Measurements from ENCODE around the gene TBC1D9.
"Not testable (repeated sequence)": the region's sequence is repeated elsewhere in the genome, so short reads cannot be mapped to it uniquely, and the experiment has no call there.

- not testable (repeated sequence) for TF ChIP-seq CTCF, POLR2A (IDR thresholded peaks at IDR 0.05)
Measured at GRCh38 chr4:140782787-140783186, 26.6 kb upstream of the TBC1D9 start.

All from prostate gland (tissue), 2 donors.